Pancreas (tissue), 10 donors: Measurements from ENCODE around the gene ALDH1L2. TPM values are rescaled to one million over a fixed set of nuclear protein-coding genes. Genes with fewer than 3 reads are reported as not detected.
A peak's percentile ranks its signal among the peaks of the same experiment; 100 is the strongest.

ENCODE experiments used
- ATAC-seq, 4 donors: fragments of 200-7000 bp; cut with Tn5 transposase; one replicate each; pipeline versions ENCODE4 v1.8.0 to v1.9.1; 2020; ENCODE audit warnings: mild to moderate bottlenecking in 4 of 4, moderate library complexity in 4 of 4
- DNase-seq, 6 donors: peaks; one replicate each; pipeline ENCODE4 v3.0.0-alpha.2; 2020
- FAIRE-seq: peaks from 2 replicates; lab custom pipeline; 2012; peaks lifted over from hg19 to GRCh38; lab: Jason Lieb, UNC
- H3K27ac ChIP-seq, 4 donors: fragments of 200-600 bp; sonication (generic); 1 replicate in 3 of 4; 2 replicates in 1 of 4; pipeline versions ENCODE4 v1.5.0 to v1.8.0; 2020
- H3K27me3 ChIP-seq, 4 donors: fragments of 200-600 bp; one replicate each; pipeline ENCODE4 v1.8.0; 2021
- H3K36me3 ChIP-seq, 3 donors: fragments of 200-600 bp; sonication (generic) in 1 of 3; one replicate each; pipeline versions ENCODE4 v1.5.0 to v1.8.0; 2020 to 2021
- H3K4me1 ChIP-seq, 3 donors: fragments of 200-600 bp; one replicate each; pipeline ENCODE4 v1.8.0; 2021
- H3K4me3 ChIP-seq, 4 donors: fragments of 200-600 bp; sonication (generic) in 2 of 4; one replicate each; pipeline versions ENCODE4 v1.5.0 to v1.8.0; 2020 to 2021
- H3K9me3 ChIP-seq, 4 donors: fragments of 200-600 bp; one replicate each; pipeline ENCODE4 v1.8.0; 2021
- WGBS, 2 donors: extraction: QIAGEN DNeasy Blood & Tissue Kit; methylation state at CpG; one replicate each; pipeline ENCODE4 v1.1.7; 2013; 5-methylcytosine and 5-hydroxymethylcytosine counted together
- intact Hi-C, 3 donors: fragments of 100-400 bp; cut with DNase I; formaldehyde crosslinking; loops; one replicate each; pipeline versions ENCODE4 v1.11.1 to v1.14.2; 2022
- polyA plus RNA-seq, 2 donors: library from polyadenylated mRNA; stranded (reverse); fragments of 200-250 nt; gene quantifications; one replicate each; pipeline ENCODE4 v1.2.3, GENCODE V29; 2013
- total RNA-seq, 6 donors: library from RNA; stranded (reverse); fragmentation: NEBNext Ultra II Directional in 4 of 6; extraction: Animal tissue kit (Norgen Biotek cat#: 25700) in 4 of 6; gene quantifications; one replicate each; pipeline versions ENCODE4 v1.2.1 to v1.2.4, GENCODE V29; 2021 to 2023
- TF ChIP-seq, protein P1 (sequence below), 4 donors: fragments of 200-600 bp; sonication (generic) in 3 of 4; IDR thresholded peaks; one replicate each; pipeline versions ENCODE4 v1.5.0 to v1.8.0; 2021; ENCODE audit warnings: antibody characterized with exemption in 4 of 4
- donor health status: healthy with polysubstance abuse.
- donor health status: DM: no; HTN: no; CAD: no; lungs with moderate emphysema.
- donor health status: DM: no; HTN: no; CAD: no.
- donor health status: control.
- donor health status: control.
- donor health status: Bipolar disorder and iron deficiency.
- donor health status: DM: yes; HTN: yes; CAD: no.
- donor health status: DM: no; HTN: no; CAD: no.
- donor health status: DM: no; HTN: no; CAD: no.
- donor health status: DM: yes; HTN: yes; CAD: no.

ALDH1L2 gene
- total and polyA plus RNA-seq, 8 donors: 6.0 to 90.9 (median 33.1) TPM

DNA sequence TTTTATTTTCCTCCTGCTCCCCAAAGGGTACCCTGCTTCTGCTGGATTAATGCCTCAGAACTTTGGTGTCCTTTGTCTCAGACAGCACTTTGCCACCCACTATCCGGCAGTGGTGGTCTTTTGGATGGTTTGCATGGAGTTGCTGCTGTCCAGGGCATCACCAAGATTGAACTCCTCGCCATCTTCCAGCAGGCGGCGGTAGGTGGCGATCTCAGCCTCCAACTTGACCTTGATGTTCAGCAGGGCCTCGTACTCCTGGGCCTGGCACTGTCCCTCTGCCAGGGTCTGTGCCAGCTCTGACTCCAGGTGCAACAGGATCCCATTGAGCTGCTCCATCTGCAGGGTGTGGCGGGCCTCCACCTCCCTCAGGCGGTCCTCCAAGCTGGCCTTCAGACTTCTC is 107.6 kb downstream of the ALDH1L2 start:
- intact Hi-C loops: no loop called here
- WGBS, 2 donors: 58 to 65% methylated on average over 8 of the region's 8 CpGs
- DNase-seq: peak in 1 of 6 donors; percentile 20
- H3K27ac ChIP-seq: no peak overlapping the region
- H3K27me3 ChIP-seq: no peaks in the 10 kb centered on the region
- H3K4me3 ChIP-seq: no peak overlapping the region
- FAIRE-seq: no peak
- H3K4me1 ChIP-seq: no peaks in the 10 kb centered on the region
- no peaks in the 10 kb centered on the region for H3K36me3 ChIP-seq
- TF ChIP-seq, protein P1, sequence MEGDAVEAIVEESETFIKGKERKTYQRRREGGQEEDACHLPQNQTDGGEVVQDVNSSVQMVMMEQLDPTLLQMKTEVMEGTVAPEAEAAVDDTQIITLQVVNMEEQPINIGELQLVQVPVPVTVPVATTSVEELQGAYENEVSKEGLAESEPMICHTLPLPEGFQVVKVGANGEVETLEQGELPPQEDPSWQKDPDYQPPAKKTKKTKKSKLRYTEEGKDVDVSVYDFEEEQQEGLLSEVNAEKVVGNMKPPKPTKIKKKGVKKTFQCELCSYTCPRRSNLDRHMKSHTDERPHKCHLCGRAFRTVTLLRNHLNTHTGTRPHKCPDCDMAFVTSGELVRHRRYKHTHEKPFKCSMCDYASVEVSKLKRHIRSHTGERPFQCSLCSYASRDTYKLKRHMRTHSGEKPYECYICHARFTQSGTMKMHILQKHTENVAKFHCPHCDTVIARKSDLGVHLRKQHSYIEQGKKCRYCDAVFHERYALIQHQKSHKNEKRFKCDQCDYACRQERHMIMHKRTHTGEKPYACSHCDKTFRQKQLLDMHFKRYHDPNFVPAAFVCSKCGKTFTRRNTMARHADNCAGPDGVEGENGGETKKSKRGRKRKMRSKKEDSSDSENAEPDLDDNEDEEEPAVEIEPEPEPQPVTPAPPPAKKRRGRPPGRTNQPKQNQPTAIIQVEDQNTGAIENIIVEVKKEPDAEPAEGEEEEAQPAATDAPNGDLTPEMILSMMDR (IDR thresholded peaks at IDR 0.05): no peak
- no peaks in the 10 kb centered on the region for H3K9me3 ChIP-seq
- no peak for ATAC-seq

DNA sequence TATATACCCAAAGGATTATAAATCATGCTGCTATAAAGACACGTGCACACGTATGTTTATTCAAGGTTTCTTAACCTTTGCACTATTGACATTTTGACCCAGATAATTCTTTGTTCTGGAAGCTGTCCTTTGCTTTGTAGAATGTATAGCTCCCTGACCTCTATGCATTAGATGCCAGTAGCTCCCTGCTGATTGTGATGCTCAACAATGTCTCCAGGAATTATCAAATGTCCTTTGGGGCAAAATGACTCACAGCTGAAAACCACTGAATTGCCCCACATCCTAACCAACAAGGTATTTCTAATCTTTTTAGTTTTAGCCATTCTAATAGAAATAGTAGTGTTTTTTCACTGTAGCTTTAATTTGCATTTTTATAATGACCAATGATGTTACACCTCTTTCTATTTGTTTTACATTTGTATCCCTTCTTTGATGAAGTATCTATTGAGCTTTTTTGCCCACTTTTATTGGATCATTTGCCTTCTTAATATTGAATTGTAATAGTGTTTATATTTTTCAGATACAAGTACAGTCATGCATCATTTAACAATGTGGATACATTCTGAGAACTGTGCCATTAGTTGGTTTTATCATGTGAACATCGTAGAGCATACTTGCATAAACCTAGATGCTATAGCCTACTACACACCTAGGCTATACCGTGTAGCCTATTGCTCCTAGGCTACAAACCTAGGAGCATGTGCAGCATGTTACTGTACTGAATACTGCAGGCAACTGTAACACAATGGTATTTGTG is 108.5 kb downstream of the ALDH1L2 start:
- TF ChIP-seq, protein P1 (IDR thresholded peaks at IDR 0.05): no peak
- Histone ChIP-seq H3K4me1 (no peaks in the 10 kb centered on the region), H3K4me3 (no peak overlapping the region), H3K9me3 (no peaks in the 10 kb centered on the region), H3K27me3 (no peaks in the 10 kb centered on the region), H3K27ac (no peak overlapping the region), H3K36me3 (no peaks in the 10 kb centered on the region)
- intact Hi-C loops: no loop called here
- no peak for FAIRE-seq
- DNase-seq: no peak
- WGBS, 2 donors: 43 to 58% methylated on average over 4 of the region's 4 CpGs
- ATAC-seq: no peak

DNA sequence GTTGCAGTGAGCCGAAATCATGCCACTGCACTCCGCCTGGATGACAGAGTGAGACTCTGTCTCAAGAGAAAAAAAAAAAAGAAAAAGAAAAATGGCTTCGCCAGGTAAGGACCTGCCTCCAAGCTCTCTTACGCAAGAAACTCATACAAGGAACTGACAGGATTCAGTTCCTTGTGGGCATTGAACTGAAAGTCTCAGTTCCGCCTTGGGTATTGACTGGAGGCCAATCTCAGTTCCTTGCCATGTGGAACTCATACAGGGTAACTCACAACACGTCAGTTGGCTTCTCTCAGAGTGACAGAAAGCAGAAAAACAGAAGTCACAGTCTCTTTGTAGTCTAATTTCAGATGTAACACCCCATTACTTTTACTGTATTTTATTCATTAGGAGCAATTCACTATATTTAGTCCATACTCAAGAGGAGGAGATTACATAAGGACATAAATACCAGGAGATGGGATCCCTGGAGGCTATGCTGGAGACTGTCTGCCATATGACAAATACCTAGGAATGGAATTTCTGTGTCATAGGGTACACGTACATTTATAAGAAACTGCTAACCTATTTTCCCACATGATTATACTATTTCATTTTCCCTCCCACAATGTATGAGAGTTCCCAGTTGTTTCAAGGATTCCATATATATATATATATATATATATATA is 109.5 kb downstream of the ALDH1L2 start:
- Histone ChIP-seq H3K4me3 (no peak overlapping the region), H3K27ac (no peak overlapping the region), H3K36me3 (no peaks in the 10 kb centered on the region), H3K27me3 (no peaks in the 10 kb centered on the region), H3K4me1 (no peaks in the 10 kb centered on the region), H3K9me3 (no peaks in the 10 kb centered on the region)
- 86 to 95% methylated on average over 7 of the region's 7 CpGs for WGBS, 2 donors
- ATAC-seq (peak in 3 of 4 donors; percentile 52 to 76 (median 74)), DNase-seq (peak in 1 of 6 donors; percentile 23), FAIRE-seq (no peak)
- intact Hi-C loops: no loop called here
- TF ChIP-seq, protein P1 (IDR thresholded peaks at IDR 0.05): no peak

DNA sequence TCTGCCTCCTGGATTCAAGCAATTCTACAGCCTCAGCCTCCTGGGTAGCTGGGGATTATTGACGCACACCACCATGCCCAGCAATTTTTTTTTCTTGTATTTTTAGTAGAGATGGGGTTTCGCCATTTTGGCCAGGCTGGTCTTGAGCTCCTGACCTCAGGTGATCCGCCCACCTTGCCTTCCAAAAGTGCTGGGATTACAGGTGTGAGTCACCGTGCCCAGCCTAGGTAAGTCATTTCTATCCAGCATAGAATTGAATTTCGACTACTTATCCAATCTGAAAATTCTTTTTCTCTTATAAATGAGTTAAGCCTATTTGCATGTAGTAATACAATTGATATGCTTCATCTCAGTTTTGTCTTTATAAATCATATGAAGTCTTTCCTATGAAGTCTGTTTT is 111.0 kb downstream of the ALDH1L2 start:
- H3K4me1 ChIP-seq: no peaks in the 10 kb centered on the region
- FAIRE-seq: no peak

More for the DNA sequence above, 111.0 kb downstream of the ALDH1L2 start:
- WGBS, 2 donors: 90 to 93% methylated on average over 5 of the region's 5 CpGs
- no peak for DNase-seq
- no peak for ATAC-seq
- no peaks in the 10 kb centered on the region for H3K27me3 ChIP-seq
- H3K36me3 ChIP-seq: no peaks in the 10 kb centered on the region
- H3K4me3 ChIP-seq: no peak overlapping the region
- intact Hi-C loops: no loop called here
- TF ChIP-seq, protein P1 (IDR thresholded peaks at IDR 0.05): no peak
- no peak overlapping the region for H3K27ac ChIP-seq
- H3K9me3 ChIP-seq: no peaks in the 10 kb centered on the region
